ENCODE data around the gene HTATSF1. TPM values are rescaled to one million over a fixed set of nuclear protein-coding genes. Genes with fewer than 3 reads are reported as not detected.

Gene HTATSF1, protein sequence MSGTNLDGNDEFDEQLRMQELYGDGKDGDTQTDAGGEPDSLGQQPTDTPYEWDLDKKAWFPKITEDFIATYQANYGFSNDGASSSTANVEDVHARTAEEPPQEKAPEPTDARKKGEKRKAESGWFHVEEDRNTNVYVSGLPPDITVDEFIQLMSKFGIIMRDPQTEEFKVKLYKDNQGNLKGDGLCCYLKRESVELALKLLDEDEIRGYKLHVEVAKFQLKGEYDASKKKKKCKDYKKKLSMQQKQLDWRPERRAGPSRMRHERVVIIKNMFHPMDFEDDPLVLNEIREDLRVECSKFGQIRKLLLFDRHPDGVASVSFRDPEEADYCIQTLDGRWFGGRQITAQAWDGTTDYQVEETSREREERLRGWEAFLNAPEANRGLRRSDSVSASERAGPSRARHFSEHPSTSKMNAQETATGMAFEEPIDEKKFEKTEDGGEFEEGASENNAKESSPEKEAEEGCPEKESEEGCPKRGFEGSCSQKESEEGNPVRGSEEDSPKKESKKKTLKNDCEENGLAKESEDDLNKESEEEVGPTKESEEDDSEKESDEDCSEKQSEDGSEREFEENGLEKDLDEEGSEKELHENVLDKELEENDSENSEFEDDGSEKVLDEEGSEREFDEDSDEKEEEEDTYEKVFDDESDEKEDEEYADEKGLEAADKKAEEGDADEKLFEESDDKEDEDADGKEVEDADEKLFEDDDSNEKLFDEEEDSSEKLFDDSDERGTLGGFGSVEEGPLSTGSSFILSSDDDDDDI
- 36.9 and 38.6 TPM in 2 replicates for total RNA-seq (2014; rRNA removed; shearing (Covaris generic))

DNA sequence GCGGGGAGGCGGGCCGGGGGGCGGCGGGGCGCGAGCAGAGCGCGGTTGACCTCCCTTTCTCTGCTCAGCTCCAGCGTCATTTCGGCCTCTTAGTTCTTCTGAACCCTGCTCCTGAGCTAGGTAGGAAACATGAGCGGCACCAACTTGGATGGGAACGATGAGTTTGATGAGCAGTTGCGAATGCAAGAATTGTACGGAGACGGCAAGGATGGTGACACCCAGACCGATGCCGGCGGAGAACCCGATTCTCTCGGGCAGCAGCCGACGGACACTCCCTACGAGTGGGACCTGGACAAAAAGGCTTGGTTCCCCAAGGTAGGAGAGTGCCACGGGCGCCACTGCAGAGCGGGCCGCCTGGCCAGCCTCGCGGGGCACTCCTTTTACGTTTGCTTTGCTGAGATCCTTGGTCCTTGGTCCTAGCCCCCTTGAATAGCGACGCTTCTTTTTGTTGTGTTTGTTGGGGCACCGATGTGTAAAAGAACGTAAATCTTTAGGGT is at the start of gene HTATSF1:
Gene HTATSF1, plus strand, starts transcription at position 37 of the 497 bp plus-strand sequence. Its CDS starts 93 bp downstream, at position 130.
- DNase-seq (ENCODE audit: low read depth) = no peak

DNA sequence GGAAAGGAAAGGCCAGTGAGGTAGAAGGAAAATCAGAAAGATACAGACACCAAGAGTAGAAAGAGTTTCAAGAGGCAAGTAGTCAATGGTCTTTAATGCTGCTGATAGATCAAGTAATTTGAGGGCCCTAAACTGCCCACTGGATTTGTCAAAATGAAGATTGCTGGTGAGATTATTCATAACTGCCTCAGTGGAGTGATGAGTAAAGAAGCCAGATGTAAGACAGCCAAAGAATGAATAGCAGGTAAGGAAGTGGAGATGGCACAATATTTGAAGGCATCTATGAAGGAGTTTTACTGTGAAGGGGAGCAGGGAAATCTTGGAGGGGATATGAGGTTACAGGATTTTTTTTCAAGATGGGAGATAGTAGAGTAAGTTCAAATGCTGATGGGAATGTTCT is 49.4 kb upstream of the HTATSF1 start:
- no peak for DNase-seq (ENCODE audit: low read depth)

DNA sequence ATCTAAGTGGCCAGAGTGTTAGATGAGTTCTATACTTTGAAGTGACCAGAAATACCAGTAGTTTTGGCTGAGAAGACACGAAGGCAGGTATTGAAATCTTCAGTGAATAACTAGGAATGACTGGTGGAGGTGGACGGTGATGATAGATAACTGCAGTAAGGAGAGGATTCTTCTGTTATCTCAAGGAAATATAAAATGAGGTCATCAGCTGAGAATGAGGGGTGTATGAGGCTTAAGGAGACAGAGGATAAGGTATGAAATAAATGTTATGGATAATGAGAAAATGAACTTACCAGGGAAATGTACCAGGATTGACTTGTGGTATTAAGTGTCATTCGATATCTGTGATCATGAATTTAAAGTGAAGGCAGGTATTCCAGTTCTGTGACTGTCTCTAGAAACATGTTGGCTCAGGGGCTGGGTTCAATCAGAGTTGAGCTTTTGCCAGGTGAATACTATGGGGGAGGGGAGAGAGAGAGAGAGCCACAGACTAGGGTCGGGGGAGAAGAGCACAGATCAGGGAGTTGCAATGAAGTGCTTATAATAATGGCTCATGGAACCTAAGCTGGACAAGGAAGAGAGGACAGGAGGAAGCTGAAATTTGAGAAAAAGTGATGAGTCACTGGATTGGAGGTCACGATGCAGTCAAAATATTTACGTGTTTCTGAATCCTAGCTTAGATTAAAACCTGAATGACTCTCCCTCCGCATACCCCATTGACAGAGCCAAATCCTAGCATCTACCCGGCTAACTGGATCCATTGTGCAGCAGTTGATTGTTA is 47.2 kb upstream of the HTATSF1 start:
- no peak for DNase-seq (ENCODE audit: low read depth)

DNA sequence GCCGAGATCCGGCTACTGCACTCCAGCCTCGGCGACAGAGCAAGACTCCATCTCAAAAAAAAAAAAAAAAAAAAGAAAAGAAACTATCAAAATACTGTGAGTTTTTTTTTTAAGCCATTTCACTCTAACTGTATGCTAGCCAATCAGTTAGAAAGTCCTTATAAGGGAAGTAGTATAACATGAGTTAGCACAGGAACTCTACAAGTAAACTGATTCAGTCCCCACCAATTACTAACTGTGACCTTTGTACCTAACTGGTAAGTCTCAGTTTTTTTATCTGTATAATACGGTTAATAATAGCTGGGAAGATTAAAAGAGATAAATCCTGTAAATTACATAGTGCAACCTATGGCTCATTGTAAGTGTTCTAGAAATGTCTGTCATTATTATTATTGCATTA is 44.8 kb upstream of the HTATSF1 start:
- no peak for DNase-seq (ENCODE audit: low read depth)

DNA sequence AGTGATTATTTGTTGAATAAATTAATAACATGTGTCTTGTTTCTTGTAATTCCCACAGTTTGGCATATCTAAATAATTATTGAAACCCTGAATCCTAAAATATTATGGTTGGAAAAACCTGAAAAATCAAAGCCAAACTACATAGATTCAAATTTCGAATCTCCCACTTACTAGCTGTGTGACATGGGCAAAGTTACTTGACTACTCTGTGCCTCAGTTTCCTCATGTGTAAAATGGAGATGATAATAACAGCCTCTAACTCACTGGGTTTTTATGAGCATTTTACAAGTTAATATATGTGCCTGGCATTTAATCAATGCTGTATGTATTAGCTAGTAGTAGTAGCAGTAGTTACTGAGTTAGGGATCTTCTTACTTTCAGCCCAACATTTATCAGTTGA is 44.3 kb upstream of the HTATSF1 start:
- DNase-seq (ENCODE audit: low read depth) = no peak

DNA sequence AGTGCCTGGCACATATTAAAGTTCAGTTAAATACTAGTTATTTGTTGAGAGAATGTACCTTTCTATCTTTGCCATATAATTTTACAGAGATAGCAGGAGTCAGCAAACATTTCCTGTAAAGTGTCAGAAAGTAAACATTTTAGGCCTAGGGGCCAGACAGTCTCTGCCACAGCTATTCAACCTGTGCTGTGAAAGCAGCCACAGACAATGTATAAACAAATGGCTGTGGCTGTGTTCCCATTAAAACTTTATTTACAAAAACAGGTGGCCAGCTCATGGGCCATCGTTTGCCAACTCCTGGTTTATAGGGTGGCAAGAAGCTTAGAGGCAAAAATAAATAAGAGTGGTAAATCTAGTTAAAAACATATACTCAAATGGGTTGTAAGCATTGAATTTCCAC is 43.6 kb upstream of the HTATSF1 start:
- DNase-seq (ENCODE audit: low read depth) = no peak

DNA sequence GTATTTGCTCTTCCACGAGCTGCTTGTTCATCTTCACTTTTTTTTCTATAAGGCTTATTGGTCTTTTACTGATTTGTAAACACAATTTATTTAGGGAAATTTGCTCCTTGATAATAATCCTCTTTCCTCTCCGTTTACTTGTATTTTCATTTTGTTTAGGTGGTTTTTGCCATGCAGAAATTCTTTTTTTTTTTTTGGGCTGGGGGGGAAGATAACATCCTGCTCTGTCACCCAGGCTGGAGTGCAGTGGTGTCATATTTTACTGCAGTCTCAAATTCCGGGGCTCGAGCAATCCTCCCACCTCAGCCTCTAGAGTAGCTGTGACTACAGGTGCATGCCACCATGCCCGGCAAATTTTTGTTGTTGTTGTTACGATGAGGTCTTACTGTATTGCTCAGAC is 41.3 kb upstream of the HTATSF1 start:
- no peak for DNase-seq (ENCODE audit: low read depth)

DNA sequence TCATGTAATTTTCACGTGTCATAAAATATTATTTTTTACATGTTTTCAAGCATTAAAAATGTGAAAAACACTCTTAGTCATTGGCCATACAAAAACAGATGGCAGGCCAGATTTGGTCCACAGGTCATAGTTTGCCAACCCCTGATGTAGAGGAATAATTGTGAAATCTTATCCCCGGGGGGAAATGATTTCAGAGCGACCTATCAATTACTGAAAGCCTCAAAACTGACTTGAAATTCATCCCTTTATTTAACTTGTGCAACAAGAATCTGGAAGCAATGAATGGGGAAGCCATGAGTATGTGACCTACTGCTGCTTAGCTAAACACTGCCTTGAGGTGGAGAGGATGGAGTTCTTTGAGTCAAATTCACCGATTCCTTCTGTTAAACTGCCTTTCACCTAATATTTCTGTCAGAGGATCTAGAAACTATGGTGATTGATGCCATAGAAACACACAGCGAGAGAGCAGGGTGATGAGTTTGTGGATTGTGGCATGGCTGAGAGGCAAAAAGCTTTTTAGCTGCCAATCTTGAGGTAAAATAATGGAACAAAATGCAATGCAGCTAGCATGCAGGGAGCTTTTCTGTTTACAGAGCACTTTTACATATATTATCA is 40.0 kb upstream of the HTATSF1 start:
- DNase-seq (ENCODE audit: low read depth) = no peak

DNA sequence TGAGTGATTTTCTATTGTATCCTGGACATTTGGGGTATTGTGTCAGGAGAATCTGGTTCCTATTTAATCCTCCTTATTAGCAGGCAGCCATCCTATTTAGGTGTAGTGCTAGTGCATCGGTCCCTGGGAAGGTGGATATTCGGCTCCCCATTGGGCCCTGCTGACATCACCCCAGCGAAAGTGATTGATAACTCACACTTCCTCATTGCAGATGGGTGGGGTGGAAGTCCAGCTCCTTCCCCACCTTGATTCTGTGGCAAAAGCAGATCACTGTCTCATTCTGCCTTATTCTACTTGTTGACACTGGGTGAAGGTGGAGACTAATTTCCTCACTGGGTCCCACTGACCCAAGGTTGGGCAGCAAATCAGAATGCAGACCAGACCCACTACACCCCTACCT is 32.8 kb upstream of the HTATSF1 start:
- DNase-seq (ENCODE audit: low read depth) = no peak

DNA sequence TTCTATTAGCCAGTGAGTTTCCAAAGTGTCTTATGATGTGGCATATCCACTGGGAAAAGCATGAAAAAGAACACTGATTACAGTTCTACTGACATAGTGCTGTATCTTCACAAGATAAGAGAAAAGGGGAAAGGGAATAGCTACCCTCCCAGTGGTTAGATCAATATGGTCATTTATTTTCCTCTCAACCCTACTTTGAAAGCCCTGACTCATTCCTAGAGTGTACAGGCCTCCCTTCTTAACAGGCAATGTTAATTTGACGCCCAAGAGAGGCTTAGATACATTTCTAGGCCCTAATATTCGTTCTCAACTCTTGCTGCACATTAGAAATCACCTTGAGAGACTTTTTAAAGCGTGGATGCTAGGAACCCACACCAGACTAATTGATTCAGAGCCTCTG is 30.1 kb upstream of the HTATSF1 start:
- DNase-seq (ENCODE audit: low read depth) = no peak

DNA sequence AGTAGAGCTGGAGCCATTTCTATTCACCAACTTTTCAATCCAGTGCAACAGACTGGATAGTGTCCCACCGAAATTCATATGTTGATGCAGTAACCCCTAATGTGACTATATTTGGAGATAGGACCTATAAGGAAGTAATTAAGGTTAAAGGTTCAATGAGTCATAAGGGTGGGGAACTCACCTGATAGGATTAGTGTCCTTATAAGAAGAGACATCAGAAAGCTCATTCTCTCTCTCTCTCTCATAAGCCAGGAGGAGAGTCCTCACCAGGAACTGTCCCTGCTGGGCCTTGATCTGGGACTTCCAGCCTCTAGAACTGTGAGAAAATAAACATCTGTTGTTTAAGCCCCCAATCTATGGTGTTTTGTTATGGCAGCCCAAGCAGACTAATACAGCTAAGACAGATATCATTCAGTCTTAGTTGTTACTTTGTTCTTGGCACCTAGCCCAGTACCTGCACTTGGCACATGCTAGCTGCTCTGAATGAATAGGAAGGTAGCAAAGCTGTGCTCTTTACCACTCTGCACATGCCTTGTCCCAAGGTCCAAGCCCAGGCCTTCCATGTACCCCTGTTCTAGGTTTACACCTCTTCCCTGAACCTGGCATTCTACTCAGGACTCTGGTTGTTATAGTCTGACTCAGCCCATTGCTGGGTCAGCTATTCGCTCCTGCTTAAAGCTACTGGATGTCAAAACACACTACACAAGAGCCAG is 28.8 kb upstream of the HTATSF1 start:
- DNase-seq (ENCODE audit: low read depth) = no peak

DNA sequence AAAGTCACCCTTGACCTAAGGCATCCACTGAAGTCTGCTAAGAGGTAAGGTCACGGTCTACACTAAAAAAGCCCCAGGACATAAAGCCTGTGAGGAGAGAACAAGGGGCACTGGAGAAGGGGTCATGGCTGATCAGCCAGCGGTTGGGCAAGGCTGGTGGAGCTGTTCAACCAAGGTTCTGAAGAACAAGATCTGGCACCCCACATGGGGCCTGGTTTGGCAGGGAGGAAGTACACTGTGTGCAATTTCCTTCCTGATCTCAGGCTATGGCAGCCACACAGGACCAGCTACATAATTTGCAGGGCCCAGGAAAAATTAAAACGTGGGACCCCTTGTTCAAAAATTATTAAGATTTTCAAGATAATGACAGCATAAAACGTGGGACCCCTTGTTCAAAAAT is 23.7 kb upstream of the HTATSF1 start:
- no peak for DNase-seq (ENCODE audit: low read depth)

DNA sequence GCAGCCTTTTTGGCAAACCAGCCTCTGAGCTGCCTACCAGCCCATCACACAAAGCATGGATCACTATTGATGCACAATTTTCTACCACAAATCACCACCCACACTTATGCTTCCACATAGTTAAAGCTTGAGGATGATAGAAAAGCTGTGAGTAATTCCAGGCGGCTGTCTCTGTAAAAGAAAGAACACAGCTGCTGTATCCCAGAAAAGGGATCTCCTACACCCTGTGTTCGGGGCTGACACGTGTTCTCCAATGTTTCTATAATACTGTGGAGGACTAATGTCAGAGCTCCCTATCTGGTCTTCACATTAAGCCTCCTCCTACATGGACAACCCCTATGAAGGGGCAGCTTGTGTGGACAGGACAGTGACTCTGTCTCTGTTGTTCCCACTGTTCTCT is 22.2 kb upstream of the HTATSF1 start:
- DNase-seq (ENCODE audit: low read depth) = no peak

DNA sequence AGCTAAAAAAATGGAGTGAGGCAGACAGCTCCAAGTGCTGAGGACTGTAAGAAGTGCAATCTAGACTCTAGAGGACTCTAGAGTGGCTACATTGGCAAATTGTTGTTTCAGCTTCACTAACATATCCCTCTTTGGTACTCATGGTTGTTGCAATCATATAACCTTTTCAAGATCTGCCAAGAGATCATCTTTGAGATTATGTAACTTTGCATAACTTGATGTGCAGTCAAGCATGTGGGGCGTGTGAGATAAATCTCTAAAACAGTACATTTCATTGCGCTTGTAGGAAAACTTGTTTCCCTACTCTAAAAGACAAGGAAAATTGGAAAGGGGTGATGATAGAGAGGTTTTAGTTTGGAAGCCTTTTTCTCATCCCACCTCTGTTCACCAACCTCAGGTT is 20.9 kb upstream of the HTATSF1 start:
- DNase-seq (ENCODE audit: low read depth) = no peak

DNA sequence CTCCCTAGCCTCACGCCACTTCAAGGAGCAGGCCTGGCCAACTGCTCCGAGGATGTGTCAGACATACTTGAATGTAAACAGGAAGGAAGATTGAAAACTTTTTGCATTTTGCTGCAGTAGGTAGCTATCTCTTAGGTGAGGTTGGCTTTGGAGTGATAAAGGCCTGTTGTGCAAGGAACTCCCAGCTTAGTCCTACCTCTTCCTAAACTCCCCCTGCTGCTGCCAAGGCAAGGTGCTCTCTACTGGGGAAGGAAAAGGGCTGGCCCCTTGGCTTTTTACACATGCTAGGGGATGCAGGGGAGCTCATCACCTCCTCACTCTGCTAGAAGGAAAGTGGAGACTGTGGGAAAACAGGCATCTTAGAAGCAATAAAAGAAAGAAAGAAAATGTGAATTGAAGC is 20.4 kb upstream of the HTATSF1 start:
- no peak for DNase-seq (ENCODE audit: low read depth)

DNA sequence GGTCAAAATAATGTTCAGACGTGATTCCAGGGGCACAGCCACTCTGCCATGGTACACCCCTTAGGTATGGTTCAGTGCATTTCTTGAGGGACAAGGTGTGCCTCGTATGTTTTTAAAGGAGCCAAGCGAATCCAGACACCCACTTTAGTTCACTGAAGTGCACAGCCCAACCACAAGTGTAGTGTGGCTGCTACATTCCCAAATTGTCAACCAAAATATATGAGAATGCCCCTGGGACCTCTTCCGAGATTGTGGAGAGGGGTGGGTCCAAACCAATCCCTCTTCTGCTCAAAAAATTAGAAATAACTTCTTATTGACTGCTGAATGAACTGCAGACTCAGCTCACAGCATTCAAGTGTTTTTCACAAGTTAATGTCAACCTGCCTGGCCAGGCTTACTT is 17.0 kb upstream of the HTATSF1 start:
- DNase-seq (ENCODE audit: low read depth) = no peak

DNA sequence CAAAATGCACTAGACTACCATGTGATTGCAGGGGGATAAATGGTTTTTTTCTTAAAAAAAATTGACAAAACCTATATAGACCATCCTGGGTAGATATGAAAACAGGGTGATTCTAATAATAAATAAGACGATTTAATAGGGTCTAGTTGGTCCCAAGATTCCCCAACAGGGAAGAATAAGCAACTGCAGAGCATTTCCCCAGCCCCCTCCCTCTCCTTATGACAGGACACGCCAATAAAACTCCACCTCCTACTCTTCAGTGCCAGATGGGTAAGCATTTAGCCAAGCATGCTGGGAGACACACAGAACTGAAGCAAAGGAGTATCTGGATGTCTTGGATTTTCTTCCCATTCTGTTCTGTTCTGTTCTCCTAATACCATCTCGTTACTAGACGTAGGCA is 9.7 kb upstream of the HTATSF1 start, which contains the start of gene BRS3:
Gene BRS3, plus strand, starts transcription at position 301 of the 400 bp plus-strand sequence. CDS start 168 bp downstream, outside the sequence.
- no peak for DNase-seq (ENCODE audit: low read depth)

DNA sequence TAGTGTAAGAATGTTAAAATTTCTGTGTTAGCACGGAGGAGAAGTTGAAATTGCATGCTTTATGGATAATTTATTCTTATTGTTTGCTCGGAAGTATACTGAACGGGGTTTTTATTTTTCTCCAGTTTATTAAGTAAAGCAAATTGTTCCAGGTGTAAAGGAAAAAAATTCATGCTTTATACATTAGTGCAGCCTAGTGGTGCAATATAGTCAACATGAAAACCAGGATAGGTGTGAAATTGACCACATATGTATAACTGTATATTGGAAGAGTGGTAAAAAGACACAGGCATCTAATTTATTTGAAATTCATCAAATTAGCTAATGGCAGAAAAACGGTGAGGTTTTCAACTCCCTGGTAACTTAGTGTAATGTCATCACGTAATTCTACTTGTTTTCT is 8.7 kb upstream of the HTATSF1 start:
- no peak for DNase-seq (ENCODE audit: low read depth)

DNA sequence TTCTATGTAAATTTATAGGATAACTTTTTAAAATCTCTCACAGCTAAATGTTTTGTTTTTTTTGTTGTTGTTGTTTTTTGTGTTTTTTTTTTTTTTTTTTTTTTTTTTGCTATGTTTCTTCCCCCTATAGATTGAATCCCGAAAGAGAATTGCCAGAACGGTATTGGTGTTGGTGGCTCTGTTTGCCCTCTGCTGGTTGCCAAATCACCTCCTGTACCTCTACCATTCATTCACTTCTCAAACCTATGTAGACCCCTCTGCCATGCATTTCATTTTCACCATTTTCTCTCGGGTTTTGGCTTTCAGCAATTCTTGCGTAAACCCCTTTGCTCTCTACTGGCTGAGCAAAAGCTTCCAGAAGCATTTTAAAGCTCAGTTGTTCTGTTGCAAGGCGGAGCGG is 5.6 kb upstream of the HTATSF1 start:
- no peak for DNase-seq (ENCODE audit: low read depth)

DNA sequence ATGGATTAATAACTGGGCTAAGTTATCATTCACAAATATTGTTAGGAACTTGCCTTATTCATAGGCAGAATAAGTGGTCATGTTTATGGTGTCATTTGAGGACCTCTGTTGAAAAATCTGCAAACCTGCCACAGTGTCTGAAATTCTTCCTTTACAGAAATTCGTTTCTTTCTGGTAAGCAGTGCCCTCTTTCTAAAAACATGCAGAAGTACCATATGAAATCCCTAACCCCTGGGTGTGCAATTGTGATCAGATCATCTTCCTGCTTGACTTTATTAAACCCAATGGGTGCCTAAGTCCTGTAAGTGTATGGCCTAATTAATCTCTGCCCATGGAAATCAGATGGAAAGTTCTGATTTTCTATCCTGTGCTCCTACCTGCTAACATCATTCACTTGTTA is 4.4 kb upstream of the HTATSF1 start:
- no peak for DNase-seq (ENCODE audit: low read depth)

DNA sequence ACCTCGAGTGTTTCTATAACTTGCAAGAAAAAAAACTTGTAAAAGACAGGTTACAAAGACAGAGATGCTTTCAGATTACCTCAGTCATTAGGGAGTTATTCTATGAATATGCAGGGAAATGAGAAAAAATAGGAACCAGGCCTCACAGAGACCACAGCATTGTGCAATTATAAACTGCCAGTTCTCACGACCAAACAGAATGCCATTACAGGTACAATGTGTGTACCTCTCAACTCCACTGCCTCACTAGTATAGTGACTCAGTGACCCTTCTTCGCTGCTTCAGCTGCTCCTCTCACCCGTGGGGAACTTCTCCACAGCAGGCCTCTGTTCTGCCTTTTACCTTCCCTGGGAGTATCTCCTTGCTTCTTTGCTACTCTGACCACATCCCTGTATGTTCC is 2.3 kb upstream of the HTATSF1 start:
- DNase-seq (ENCODE audit: low read depth) = no peak

All from RPMI7951 (cell line).